RWPE1 (cell line): Measurements from ENCODE around the gene MAP2K1.
"Not testable (repeated sequence)": the region's sequence is repeated elsewhere in the genome, so short reads cannot be mapped to it uniquely, and the experiment has no call there.

ENCODE experiments used
- CTCF ChIA-PET: fragments of 350-600 bp; sonication (Branson Sonifier 250); formaldehyde crosslinking; extraction: SDS; loops from one replicate; lab custom pipeline; 2021; lab: Yijun Ruan, JAX
- POLR2A ChIA-PET: fragments of 400-600 bp; formaldehyde crosslinking; extraction: SDS; loops from one replicate; lab custom pipeline; 2020; ENCODE audit warnings: antibody characterized with exemption; ENCODE audit not compliant: low non-redundant PET; lab: Yijun Ruan, JAX
- DNase-seq: peaks from one replicate; pipeline ENCODE4 v3.0.0; 2012; ENCODE audit warnings: low spot score
- H3K27ac ChIP-seq: fragments of 450-650 bp; 2 replicates; pipeline ENCODE4 v1.5.1; 2017
- CTCF ChIP-seq: fragments of 450-650 bp; conservative IDR thresholded peaks from 2 replicates; pipeline ENCODE4 v1.5.1; 2017; ENCODE audit warnings: low read depth, mild to moderate bottlenecking

MAP2K1 gene

GRCh38 chr15:66452420-66452819 lies 65.7 kb downstream of the MAP2K1 start:
- H3K27ac ChIP-seq, result no peak overlapping the region
- no peak for TF ChIP-seq CTCF
- CTCF ChIA-PET, result no interaction called here
- POLR2A ChIA-PET, result no interaction called here
- DNase-seq, result no peak

- TF ChIP-seq CTCF, result no peak
- ChIA-PET POLR2A (no interaction called here), CTCF (no interaction called here)
- DNase-seq, result no peak
- no peak overlapping the region for H3K27ac ChIP-seq
Observed at GRCh38 chr15:66452971-66453580, 66.4 kb downstream of the MAP2K1 start.

- DNase-seq, result no peak
- ChIA-PET POLR2A (no interaction called here), CTCF (interaction anchor here (0.9 kb wide), 1 partner anchor 44 kb away, joined by 3 read pairs; no protein-coding TSS in a partner anchor)
- no peak for TF ChIP-seq CTCF
- H3K27ac ChIP-seq, result no peak overlapping the region
Observed at GRCh38 chr15:66454143-66454542, 67.4 kb downstream of the MAP2K1 start.

- CTCF ChIA-PET, result no interaction called here
- H3K27ac ChIP-seq, result no peak overlapping the region
- POLR2A ChIA-PET, result no interaction called here
- no peak for TF ChIP-seq CTCF
- DNase-seq, result no peak
Observed at GRCh38 chr15:66456211-66456610, 69.5 kb downstream of the MAP2K1 start.

- DNase-seq, result peak; percentile 80
- ChIA-PET CTCF (interaction anchor here (0.6 to 0.9 kb wide), 2 partner anchors 33 to 38 kb away, joined by 6 to 8 read pairs; partner anchors contain the start of gene SNAPC5), POLR2A (interaction anchor here (0.5 kb wide), 1 partner anchor 113 kb away, joined by 3 read pairs; no protein-coding TSS in a partner anchor)
Observed at GRCh38 chr15:66459818-66460615, 73.3 kb downstream of the MAP2K1 start.

GRCh38 chr15:66461294-66461693 lies 74.6 kb downstream of the MAP2K1 start:
- DNase-seq, POLR2A ChIA-PET, CTCF ChIA-PET: not testable (repeated sequence)
- H3K27ac ChIP-seq, result peak overlapping the region; percentile 59

More at GRCh38 chr15:66459818-66460615, 73.3 kb downstream of the MAP2K1 start:
- TF ChIP-seq CTCF, result no peak
- H3K27ac ChIP-seq, result peak overlapping the region; percentile 61
